Measurements from ENCODE around the gene MEGF10.

The MEGF10 gene

DNA sequence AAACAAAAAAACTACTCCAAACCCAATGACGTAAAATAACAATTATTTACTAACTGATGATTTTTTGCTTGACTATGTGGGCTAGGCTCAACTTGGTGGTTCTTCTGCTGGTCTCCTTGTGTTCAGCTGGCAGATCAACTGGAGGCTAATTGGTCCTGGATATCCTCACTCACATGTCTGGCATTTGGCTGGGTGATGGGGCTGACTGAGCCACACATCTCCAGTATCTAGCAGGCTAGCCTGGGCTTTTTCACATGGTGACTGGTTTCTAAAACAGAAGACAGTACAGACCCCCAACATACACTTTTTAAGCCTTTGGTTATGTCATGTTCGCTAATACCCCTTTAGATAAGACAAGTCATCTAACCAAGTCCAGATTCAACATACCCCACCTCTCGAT, 122.1 kb downstream of the MEGF10 start:
- H3K36me3 ChIP-seq (ENCODE audit: insufficient read depth, low read length): no peaks in the 10 kb centered on the region
- H3K79me2 ChIP-seq (ENCODE audit: insufficient read depth, low read length): no peaks in the 10 kb centered on the region
- ATAC-seq (ENCODE audit: insufficient read depth, low read depth) (no peak), DNase-seq (no peak)
- H2AFZ ChIP-seq (ENCODE audit: low read depth, low read length): no peak overlapping the region
- TF ChIP-seq EZH2 (IDR thresholded peaks at IDR 0.05; ENCODE audit: borderline replicate concordance, low read depth, low read length, severe bottlenecking): no peak
- TF ChIP-seq, protein P1, sequence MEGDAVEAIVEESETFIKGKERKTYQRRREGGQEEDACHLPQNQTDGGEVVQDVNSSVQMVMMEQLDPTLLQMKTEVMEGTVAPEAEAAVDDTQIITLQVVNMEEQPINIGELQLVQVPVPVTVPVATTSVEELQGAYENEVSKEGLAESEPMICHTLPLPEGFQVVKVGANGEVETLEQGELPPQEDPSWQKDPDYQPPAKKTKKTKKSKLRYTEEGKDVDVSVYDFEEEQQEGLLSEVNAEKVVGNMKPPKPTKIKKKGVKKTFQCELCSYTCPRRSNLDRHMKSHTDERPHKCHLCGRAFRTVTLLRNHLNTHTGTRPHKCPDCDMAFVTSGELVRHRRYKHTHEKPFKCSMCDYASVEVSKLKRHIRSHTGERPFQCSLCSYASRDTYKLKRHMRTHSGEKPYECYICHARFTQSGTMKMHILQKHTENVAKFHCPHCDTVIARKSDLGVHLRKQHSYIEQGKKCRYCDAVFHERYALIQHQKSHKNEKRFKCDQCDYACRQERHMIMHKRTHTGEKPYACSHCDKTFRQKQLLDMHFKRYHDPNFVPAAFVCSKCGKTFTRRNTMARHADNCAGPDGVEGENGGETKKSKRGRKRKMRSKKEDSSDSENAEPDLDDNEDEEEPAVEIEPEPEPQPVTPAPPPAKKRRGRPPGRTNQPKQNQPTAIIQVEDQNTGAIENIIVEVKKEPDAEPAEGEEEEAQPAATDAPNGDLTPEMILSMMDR (IDR thresholded peaks at IDR 0.05; ENCODE audit: borderline replicate concordance, extremely low read depth, low read length, poor library complexity, severe bottlenecking): no peak
- no peak overlapping the region for H3K4me3 ChIP-seq (ENCODE audit: low read depth in 1 of 2, low read length in 2 of 2)
- no peaks in the 10 kb centered on the region for H3K9me3 ChIP-seq (ENCODE audit: insufficient read depth, low read length, severe bottlenecking)
- H3K4me1 ChIP-seq (ENCODE audit: insufficient read depth, low read length): no peaks in the 10 kb centered on the region
- H3K27ac ChIP-seq (ENCODE audit: low read length): no peak overlapping the region
- peaks cover 4% of the 10 kb centered on the region for H3K27me3 ChIP-seq (ENCODE audit: insufficient read depth, low read length, poor library complexity)
- no peaks in the 10 kb centered on the region for H4K20me1 ChIP-seq (ENCODE audit: insufficient read depth, low read length)
- H3K4me2 ChIP-seq (ENCODE audit: insufficient read depth, low read length): no peak overlapping the region
- no peak overlapping the region for H3K9ac ChIP-seq (ENCODE audit: low read depth, low read length)

DNA sequence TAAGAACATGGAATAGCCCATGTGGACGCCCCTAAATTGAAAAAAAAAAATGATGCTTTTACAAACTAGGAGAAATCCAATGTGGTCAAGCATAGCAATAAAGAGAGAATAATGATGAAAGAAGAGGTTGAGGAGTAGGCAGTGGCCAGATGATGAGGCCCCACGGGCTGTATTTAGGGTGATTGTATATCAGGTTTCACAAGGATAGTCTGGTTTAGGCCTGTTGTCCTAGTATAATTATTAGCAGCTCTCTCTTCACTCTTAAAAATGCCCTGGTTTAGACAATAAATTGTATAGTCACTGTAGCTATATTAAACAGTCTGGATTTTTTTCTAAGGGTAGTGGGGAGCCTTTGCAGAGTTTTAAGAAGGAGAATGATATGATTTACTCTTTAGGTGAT, 124.4 kb downstream of the MEGF10 start:
- no peak overlapping the region for H3K9ac ChIP-seq (ENCODE audit: low read depth, low read length)
- H3K79me2 ChIP-seq (ENCODE audit: insufficient read depth, low read length): no peaks in the 10 kb centered on the region
- H3K27me3 ChIP-seq (ENCODE audit: insufficient read depth, low read length, poor library complexity): peaks cover 4% of the 10 kb centered on the region
- H4K20me1 ChIP-seq (ENCODE audit: insufficient read depth, low read length): no peaks in the 10 kb centered on the region
- H3K9me3 ChIP-seq (ENCODE audit: insufficient read depth, low read length, severe bottlenecking): no peaks in the 10 kb centered on the region
- H3K4me3 ChIP-seq (ENCODE audit: low read depth in 1 of 2, low read length in 2 of 2): no peak overlapping the region
- H3K27ac ChIP-seq (ENCODE audit: low read length): no peak overlapping the region
- H3K4me2 ChIP-seq (ENCODE audit: insufficient read depth, low read length): no peak overlapping the region
- TF ChIP-seq, protein P1 (IDR thresholded peaks at IDR 0.05; ENCODE audit: borderline replicate concordance, extremely low read depth, low read length, poor library complexity, severe bottlenecking): no peak
- H3K36me3 ChIP-seq (ENCODE audit: insufficient read depth, low read length): no peaks in the 10 kb centered on the region
- ATAC-seq (ENCODE audit: insufficient read depth, low read depth) (no peak), DNase-seq (no peak)
- H2AFZ ChIP-seq (ENCODE audit: low read depth, low read length): no peak overlapping the region
- no peaks in the 10 kb centered on the region for H3K4me1 ChIP-seq (ENCODE audit: insufficient read depth, low read length)

DNA sequence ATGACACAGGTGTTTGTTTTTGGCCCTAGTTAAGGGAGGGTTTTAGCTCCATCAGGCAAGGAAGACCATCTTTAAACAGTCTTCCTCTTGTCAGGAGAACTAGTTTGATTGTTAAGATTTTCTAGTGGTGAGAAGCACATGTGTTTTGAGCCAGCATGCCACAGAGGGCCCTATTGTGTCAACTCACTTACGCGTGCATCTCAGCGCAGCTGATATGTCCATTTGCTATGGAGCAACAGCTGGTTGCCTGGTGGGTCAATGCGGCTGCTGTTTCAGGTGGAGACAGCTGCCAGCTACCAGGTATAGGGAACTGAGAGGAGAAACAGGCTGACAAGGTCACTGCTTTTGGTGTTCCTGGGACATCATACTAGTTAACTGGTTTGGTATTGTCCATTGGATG, 126.3 kb downstream of the MEGF10 start:
- DNase-seq (no peak), ATAC-seq (ENCODE audit: insufficient read depth, low read depth) (no peak)
- Histone ChIP-seq H3K9ac (ENCODE audit: low read depth, low read length) (no peak overlapping the region), H4K20me1 (ENCODE audit: insufficient read depth, low read length) (no peaks in the 10 kb centered on the region), H3K9me3 (ENCODE audit: insufficient read depth, low read length, severe bottlenecking) (no peaks in the 10 kb centered on the region), H3K36me3 (ENCODE audit: insufficient read depth, low read length) (no peaks in the 10 kb centered on the region), H3K27me3 (ENCODE audit: insufficient read depth, low read length, poor library complexity) (peaks cover 4% of the 10 kb centered on the region), H2AFZ (ENCODE audit: low read depth, low read length) (no peak overlapping the region), H3K4me1 (ENCODE audit: insufficient read depth, low read length) (no peaks in the 10 kb centered on the region), H3K4me2 (ENCODE audit: insufficient read depth, low read length) (no peak overlapping the region), H3K4me3 (ENCODE audit: low read depth in 1 of 2, low read length in 2 of 2) (no peak overlapping the region), H3K79me2 (ENCODE audit: insufficient read depth, low read length) (no peaks in the 10 kb centered on the region), H3K27ac (ENCODE audit: low read length) (no peak overlapping the region)
- TF ChIP-seq, protein P1 (IDR thresholded peaks at IDR 0.05; ENCODE audit: borderline replicate concordance, extremely low read depth, low read length, poor library complexity, severe bottlenecking): no peak
- no peak for TF ChIP-seq EZH2 (IDR thresholded peaks at IDR 0.05; ENCODE audit: borderline replicate concordance, low read depth, low read length, severe bottlenecking)

DNA sequence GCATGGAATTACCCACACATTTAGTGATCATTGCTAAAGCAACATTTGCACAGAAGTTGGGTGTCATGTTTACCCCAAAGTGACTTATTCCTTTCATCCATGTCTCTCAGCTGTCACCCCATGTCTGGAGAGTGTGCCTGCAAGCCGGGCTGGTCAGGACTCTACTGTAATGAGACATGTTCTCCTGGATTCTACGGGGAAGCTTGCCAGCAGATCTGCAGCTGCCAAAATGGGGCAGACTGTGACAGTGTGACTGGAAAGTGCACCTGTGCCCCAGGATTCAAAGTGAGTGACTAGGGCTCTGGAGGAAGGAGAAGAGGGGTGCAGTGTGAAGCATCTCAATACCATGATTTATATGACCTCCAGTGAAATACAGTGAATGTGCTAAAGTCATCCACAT, 126.9 kb downstream of the MEGF10 start:
- H3K36me3 ChIP-seq (ENCODE audit: insufficient read depth, low read length): no peaks in the 10 kb centered on the region
- TF ChIP-seq, protein P1 (IDR thresholded peaks at IDR 0.05; ENCODE audit: borderline replicate concordance, extremely low read depth, low read length, poor library complexity, severe bottlenecking): no peak
- no peak for TF ChIP-seq EZH2 (IDR thresholded peaks at IDR 0.05; ENCODE audit: borderline replicate concordance, low read depth, low read length, severe bottlenecking)
- H2AFZ ChIP-seq (ENCODE audit: low read depth, low read length): no peak overlapping the region
- H3K79me2 ChIP-seq (ENCODE audit: insufficient read depth, low read length): no peaks in the 10 kb centered on the region
- H4K20me1 ChIP-seq (ENCODE audit: insufficient read depth, low read length): no peaks in the 10 kb centered on the region
- no peak overlapping the region for H3K4me3 ChIP-seq (ENCODE audit: low read depth in 1 of 2, low read length in 2 of 2)
- no peak for DNase-seq
- no peak overlapping the region for H3K4me2 ChIP-seq (ENCODE audit: insufficient read depth, low read length)
- no peak overlapping the region for H3K27ac ChIP-seq (ENCODE audit: low read length)
- peaks cover 4% of the 10 kb centered on the region for H3K27me3 ChIP-seq (ENCODE audit: insufficient read depth, low read length, poor library complexity)
- H3K4me1 ChIP-seq (ENCODE audit: insufficient read depth, low read length): no peaks in the 10 kb centered on the region
- no peak overlapping the region for H3K9ac ChIP-seq (ENCODE audit: low read depth, low read length)
- no peaks in the 10 kb centered on the region for H3K9me3 ChIP-seq (ENCODE audit: insufficient read depth, low read length, severe bottlenecking)
- ATAC-seq (ENCODE audit: insufficient read depth, low read depth): no peak
